Measurements from ENCODE around the gene GALNT16.

Gene GALNT16

DNA sequence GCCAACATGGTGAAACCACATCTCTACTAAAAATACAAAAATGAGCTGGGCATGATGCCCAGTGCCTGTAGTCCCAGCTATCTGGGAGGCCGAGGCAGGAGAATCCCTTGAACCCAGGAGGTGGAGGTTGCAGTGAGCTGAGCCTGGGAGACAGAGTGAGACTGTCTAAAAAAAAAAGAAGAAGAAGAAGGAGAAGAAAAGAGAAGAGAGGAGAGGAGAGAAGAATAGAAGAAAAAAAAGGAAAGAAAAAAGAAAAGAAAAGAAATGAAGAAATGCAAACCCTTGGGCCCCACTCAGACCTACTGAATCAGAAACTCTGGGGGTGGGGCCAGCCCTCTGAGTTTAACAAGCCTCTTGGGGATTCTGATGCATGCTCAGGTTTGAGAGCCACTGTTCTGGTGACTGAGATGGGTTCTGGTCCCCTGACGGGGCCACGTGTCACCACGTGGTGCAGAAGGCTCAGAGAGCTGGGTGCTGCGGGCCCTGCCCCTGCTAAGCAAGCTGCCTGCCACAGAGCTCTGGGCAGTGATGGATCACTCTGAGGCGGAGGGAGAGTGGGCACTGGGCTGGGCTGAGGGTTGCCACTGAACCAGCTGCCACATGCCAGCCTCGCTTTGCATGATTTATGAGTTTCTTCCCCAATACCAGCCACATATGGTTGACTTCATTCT, 100.6 kb downstream of the GALNT16 start:
- TF ChIP-seq POLR2AphosphoS5 (IDR thresholded peaks at IDR 0.05; ENCODE audit: low read depth, low read length), result no peak
- TF ChIP-seq SIN3A (IDR thresholded peaks at IDR 0.05; ENCODE audit: borderline replicate concordance, insufficient read depth, low read length), result no peak
- no peak for TF ChIP-seq TAF1 (IDR thresholded peaks at IDR 0.05; ENCODE audit: borderline replicate concordance, insufficient read depth, low read length)
- TF ChIP-seq, protein P1, sequence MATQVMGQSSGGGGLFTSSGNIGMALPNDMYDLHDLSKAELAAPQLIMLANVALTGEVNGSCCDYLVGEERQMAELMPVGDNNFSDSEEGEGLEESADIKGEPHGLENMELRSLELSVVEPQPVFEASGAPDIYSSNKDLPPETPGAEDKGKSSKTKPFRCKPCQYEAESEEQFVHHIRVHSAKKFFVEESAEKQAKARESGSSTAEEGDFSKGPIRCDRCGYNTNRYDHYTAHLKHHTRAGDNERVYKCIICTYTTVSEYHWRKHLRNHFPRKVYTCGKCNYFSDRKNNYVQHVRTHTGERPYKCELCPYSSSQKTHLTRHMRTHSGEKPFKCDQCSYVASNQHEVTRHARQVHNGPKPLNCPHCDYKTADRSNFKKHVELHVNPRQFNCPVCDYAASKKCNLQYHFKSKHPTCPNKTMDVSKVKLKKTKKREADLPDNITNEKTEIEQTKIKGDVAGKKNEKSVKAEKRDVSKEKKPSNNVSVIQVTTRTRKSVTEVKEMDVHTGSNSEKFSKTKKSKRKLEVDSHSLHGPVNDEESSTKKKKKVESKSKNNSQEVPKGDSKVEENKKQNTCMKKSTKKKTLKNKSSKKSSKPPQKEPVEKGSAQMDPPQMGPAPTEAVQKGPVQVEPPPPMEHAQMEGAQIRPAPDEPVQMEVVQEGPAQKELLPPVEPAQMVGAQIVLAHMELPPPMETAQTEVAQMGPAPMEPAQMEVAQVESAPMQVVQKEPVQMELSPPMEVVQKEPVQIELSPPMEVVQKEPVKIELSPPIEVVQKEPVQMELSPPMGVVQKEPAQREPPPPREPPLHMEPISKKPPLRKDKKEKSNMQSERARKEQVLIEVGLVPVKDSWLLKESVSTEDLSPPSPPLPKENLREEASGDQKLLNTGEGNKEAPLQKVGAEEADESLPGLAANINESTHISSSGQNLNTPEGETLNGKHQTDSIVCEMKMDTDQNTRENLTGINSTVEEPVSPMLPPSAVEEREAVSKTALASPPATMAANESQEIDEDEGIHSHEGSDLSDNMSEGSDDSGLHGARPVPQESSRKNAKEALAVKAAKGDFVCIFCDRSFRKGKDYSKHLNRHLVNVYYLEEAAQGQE (IDR thresholded peaks at IDR 0.05; ENCODE audit: insufficient read depth in 1 of 2, low read depth in 2 of 2, low read length in 2 of 2), result no peak
- TF ChIP-seq FOXP2 (optimal IDR thresholded peaks at IDR 0.05; ENCODE audit: borderline replicate concordance, extremely low read depth, extremely low read length, insufficient read depth), result no peak

DNA sequence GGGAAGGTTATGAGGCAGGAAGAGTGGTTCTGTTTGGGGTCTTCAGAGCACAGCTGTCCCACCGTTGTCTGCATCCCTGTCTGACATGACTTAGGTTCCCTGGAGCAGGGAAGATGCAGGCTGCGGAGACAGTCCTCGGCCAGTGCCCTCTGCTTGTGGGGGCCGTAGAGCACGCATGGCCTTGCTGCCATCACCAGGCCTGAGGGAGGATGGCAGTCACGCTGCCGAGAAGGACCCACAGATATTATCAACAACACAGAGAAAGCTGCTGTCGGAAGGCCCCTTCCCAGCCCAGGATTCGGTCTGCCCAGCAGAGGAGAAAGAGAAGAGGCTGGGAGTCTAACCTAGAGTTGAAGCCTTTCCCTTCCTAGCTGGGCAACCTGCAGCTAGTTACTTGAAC, 103.1 kb downstream of the GALNT16 start:
- TF ChIP-seq SIN3A (IDR thresholded peaks at IDR 0.05; ENCODE audit: borderline replicate concordance, insufficient read depth, low read length) (no peak), POLR2AphosphoS5 (IDR thresholded peaks at IDR 0.05; ENCODE audit: low read depth, low read length) (no peak), FOXP2 (optimal IDR thresholded peaks at IDR 0.05; ENCODE audit: borderline replicate concordance, extremely low read depth, extremely low read length, insufficient read depth) (no peak), TAF1 (IDR thresholded peaks at IDR 0.05; ENCODE audit: borderline replicate concordance, insufficient read depth, low read length) (no peak)
- TF ChIP-seq, protein P1 (IDR thresholded peaks at IDR 0.05; ENCODE audit: insufficient read depth in 1 of 2, low read depth in 2 of 2, low read length in 2 of 2), result no peak

DNA sequence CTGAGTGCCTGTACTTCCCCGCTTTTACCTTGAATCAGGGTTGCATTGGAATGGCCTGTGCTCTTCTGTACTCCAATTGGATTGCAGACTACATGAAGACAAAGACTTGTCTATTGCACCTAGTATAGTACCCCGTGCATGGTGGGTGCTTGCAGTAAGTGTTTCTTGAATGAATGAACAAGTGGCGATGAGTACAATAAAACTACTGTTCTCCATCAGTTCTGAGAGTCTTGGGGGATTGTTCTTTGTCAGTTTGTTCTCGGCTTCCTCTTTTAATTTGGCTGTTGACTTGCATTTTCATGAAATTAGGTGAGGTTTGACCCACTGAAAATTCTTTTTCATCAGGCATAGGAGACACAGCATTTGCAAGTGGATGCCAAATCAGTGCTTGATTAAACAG, 104.0 kb downstream of the GALNT16 start:
- TF ChIP-seq, protein P1 (IDR thresholded peaks at IDR 0.05; ENCODE audit: insufficient read depth in 1 of 2, low read depth in 2 of 2, low read length in 2 of 2), result no peak
- no peak for TF ChIP-seq TAF1 (IDR thresholded peaks at IDR 0.05; ENCODE audit: borderline replicate concordance, insufficient read depth, low read length)
- TF ChIP-seq FOXP2 (optimal IDR thresholded peaks at IDR 0.05; ENCODE audit: borderline replicate concordance, extremely low read depth, extremely low read length, insufficient read depth), result no peak
- no peak for TF ChIP-seq SIN3A (IDR thresholded peaks at IDR 0.05; ENCODE audit: borderline replicate concordance, insufficient read depth, low read length)
- no peak for TF ChIP-seq POLR2AphosphoS5 (IDR thresholded peaks at IDR 0.05; ENCODE audit: low read depth, low read length)

DNA sequence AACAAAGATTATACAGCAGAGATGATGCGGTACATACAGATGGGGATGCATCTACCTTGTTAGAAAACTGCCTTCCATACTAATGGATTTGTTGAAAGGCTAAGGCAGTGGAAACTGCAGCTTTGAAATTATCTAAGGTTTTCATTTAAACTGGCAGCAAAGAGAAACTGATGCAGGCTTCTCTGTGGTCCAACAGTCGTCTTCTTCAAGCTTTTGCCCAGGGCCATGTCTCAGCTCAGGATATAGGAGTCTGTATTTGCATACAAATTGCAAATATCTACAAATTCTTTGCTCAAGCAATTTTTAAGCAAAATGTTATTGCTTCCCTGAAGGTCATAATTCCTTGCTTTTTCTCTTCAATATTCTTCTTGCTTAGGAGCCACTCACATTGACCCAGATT, 104.4 kb downstream of the GALNT16 start:
- TF ChIP-seq POLR2AphosphoS5 (IDR thresholded peaks at IDR 0.05; ENCODE audit: low read depth, low read length) (no peak), SIN3A (IDR thresholded peaks at IDR 0.05; ENCODE audit: borderline replicate concordance, insufficient read depth, low read length) (no peak), FOXP2 (optimal IDR thresholded peaks at IDR 0.05; ENCODE audit: borderline replicate concordance, extremely low read depth, extremely low read length, insufficient read depth) (no peak), TAF1 (IDR thresholded peaks at IDR 0.05; ENCODE audit: borderline replicate concordance, insufficient read depth, low read length) (no peak)
- TF ChIP-seq, protein P1 (IDR thresholded peaks at IDR 0.05; ENCODE audit: insufficient read depth in 1 of 2, low read depth in 2 of 2, low read length in 2 of 2), result no peak

Data from PFSK-1 (cell line).